Measurements from ENCODE around the gene ARL15. TPM values are rescaled to one million over a fixed set of nuclear protein-coding genes. Genes with fewer than 3 reads are reported as not detected.

ARL15 gene
- polyA plus RNA-seq, 1 of the 3 experiments (the other 2 are of a cell fraction): 6.4 TPM

DNA sequence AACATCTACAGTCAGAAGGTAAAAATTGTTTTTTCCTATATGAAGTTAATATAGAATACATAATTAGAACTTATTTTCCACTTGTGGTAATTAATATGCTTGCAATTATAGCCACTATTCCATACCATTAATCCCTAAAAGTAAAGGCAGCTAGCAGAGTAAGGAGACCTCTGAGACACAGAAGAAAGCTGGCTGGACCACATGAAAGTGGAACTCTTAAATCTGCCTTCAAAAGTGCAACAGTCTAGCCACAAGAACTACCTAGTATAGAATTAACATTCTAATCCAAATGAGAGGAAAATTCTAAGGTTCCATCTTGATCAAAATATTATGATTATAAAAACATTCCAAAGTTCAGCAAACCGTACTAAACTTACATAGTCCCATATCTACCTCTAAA lies 37.6 kb downstream of the ARL15 start:
- no peak overlapping the region for H2AFZ ChIP-seq (ENCODE audit: low read depth)
- H3K9me3 ChIP-seq: no peaks in the 10 kb centered on the region
- 84% methylated on average over 1 of the region's 1 CpG for WGBS (ENCODE audit: low lambda C conversion rate)
- DNase-seq: no peak
- no peaks in the 10 kb centered on the region; the same call in 1 of the 2 replicates for H3K79me2 ChIP-seq (ENCODE audit: insufficient read depth)
- H3K4me2 ChIP-seq: no peak overlapping the region
- no peak overlapping the region for H3K9ac ChIP-seq
- H3K36me3 ChIP-seq (replicated peaks in 1 of 2; ENCODE audit: control insufficient read depth in 1 of 2, insufficient read depth in 2 of 2, low read length in 1 of 2): no peaks in the 10 kb centered on the region
- ChIA-PET CTCF (no interaction called here), POLR2A (no interaction called here)
- H3K4me3 ChIP-seq (ENCODE audit: low read depth in 2 of 2, low read length in 1 of 2): no peak overlapping the region
- H4K20me1 ChIP-seq (ENCODE audit: insufficient read depth): no peaks in the 10 kb centered on the region
- TF ChIP-seq, protein P1, sequence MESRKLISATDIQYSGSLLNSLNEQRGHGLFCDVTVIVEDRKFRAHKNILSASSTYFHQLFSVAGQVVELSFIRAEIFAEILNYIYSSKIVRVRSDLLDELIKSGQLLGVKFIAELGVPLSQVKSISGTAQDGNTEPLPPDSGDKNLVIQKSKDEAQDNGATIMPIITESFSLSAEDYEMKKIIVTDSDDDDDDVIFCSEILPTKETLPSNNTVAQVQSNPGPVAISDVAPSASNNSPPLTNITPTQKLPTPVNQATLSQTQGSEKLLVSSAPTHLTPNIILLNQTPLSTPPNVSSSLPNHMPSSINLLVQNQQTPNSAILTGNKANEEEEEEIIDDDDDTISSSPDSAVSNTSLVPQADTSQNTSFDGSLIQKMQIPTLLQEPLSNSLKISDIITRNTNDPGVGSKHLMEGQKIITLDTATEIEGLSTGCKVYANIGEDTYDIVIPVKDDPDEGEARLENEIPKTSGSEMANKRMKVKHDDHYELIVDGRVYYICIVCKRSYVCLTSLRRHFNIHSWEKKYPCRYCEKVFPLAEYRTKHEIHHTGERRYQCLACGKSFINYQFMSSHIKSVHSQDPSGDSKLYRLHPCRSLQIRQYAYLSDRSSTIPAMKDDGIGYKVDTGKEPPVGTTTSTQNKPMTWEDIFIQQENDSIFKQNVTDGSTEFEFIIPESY (IDR thresholded peaks at IDR 0.05; ENCODE audit: borderline replicate concordance, low read depth): no peak
- TF ChIP-seq EP300 (IDR thresholded peaks at IDR 0.05; ENCODE audit: borderline replicate concordance in 1 of 2, low read depth in 1 of 2, low read length in 1 of 2) (no peak), EZH2phosphoT487 (IDR thresholded peaks at IDR 0.05; ENCODE audit: borderline replicate concordance, low read depth) (no peak), POLR2AphosphoS5 (IDR thresholded peaks at IDR 0.05; ENCODE audit: low read depth, low read length) (no peak)
- TF ChIP-seq, protein P2, sequence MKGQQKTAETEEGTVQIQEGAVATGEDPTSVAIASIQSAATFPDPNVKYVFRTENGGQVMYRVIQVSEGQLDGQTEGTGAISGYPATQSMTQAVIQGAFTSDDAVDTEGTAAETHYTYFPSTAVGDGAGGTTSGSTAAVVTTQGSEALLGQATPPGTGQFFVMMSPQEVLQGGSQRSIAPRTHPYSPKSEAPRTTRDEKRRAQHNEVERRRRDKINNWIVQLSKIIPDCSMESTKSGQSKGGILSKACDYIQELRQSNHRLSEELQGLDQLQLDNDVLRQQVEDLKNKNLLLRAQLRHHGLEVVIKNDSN (IDR thresholded peaks at IDR 0.05; ENCODE audit: borderline replicate concordance, low read depth): no peak
- no peak overlapping the region for H3K27ac ChIP-seq (ENCODE audit: low read depth in 2 of 2, low read length in 1 of 2)
- H3K4me1 ChIP-seq (ENCODE audit: control insufficient read depth in 1 of 2, insufficient read depth in 2 of 2, low read depth in 1 of 2, low read length in 1 of 2): no peaks in the 10 kb centered on the region
- no peaks in the 10 kb centered on the region for H3K27me3 ChIP-seq (ENCODE audit: insufficient read depth)
- no peaks in the 10 kb centered on the region for H3F3A ChIP-seq (replicated peaks; ENCODE audit: insufficient read depth)
- H3K9me2 ChIP-seq: no peaks in the 10 kb centered on the region

DNA sequence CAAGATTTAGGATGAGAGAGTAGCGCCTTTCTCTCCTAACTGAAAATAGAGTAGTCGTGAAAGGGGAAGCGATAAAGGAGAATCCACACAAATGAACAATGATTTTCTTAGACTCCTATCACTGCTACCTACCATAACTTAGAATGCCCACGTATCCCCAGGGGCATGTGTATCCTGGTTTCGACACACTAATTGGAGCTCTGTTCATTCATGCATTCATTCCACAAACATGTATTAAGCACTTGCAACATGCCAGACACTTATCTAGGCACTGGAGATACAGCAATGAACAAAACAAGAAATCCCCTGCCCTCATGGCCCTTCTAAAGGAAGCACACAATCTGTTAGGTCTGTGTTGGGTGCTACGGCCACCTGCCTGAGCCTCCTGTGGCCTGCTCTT lies 40.0 kb downstream of the ARL15 start:
- no peak overlapping the region for H3K4me3 ChIP-seq (ENCODE audit: low read depth in 2 of 2, low read length in 1 of 2)
- H3K9me3 ChIP-seq: no peaks in the 10 kb centered on the region
- 78% methylated on average over 6 of the region's 6 CpGs for WGBS (ENCODE audit: low lambda C conversion rate)
- no peaks in the 10 kb centered on the region for H4K20me1 ChIP-seq (ENCODE audit: insufficient read depth)
- TF ChIP-seq, protein P3, sequence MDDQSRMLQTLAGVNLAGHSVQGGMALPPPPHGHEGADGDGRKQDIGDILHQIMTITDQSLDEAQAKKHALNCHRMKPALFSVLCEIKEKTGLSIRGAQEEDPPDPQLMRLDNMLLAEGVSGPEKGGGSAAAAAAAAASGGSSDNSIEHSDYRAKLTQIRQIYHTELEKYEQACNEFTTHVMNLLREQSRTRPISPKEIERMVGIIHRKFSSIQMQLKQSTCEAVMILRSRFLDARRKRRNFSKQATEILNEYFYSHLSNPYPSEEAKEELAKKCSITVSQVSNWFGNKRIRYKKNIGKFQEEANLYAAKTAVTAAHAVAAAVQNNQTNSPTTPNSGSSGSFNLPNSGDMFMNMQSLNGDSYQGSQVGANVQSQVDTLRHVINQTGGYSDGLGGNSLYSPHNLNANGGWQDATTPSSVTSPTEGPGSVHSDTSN (IDR thresholded peaks at IDR 0.05): no peak
- TF ChIP-seq MXI1 (IDR thresholded peaks at IDR 0.05; ENCODE audit: low read depth, low read length) (no peak), MEF2A (IDR thresholded peaks at IDR 0.05; ENCODE audit: borderline replicate concordance, low read depth) (no peak), TEAD4 (IDR thresholded peaks at IDR 0.05; ENCODE audit: borderline replicate concordance, insufficient read depth) (no peak), TAF1 (IDR thresholded peaks at IDR 0.05; ENCODE audit: borderline replicate concordance, low read depth, low read length) (no peak), EP300 (IDR thresholded peaks at IDR 0.05; ENCODE audit: borderline replicate concordance in 1 of 2, low read depth in 1 of 2, low read length in 1 of 2) (no peak), ELF1 (IDR thresholded peaks at IDR 0.05) (no peak), RXRA (IDR thresholded peaks at IDR 0.05; ENCODE audit: borderline replicate concordance, low read depth) (no peak), NFIC (IDR thresholded peaks at IDR 0.05; ENCODE audit: borderline replicate concordance) (no peak)
- TF ChIP-seq, protein P4, sequence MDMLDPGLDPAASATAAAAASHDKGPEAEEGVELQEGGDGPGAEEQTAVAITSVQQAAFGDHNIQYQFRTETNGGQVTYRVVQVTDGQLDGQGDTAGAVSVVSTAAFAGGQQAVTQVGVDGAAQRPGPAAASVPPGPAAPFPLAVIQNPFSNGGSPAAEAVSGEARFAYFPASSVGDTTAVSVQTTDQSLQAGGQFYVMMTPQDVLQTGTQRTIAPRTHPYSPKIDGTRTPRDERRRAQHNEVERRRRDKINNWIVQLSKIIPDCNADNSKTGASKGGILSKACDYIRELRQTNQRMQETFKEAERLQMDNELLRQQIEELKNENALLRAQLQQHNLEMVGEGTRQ (IDR thresholded peaks at IDR 0.05; ENCODE audit: borderline replicate concordance, low read depth, low read length): no peak
- H3K27me3 ChIP-seq (ENCODE audit: insufficient read depth): no peaks in the 10 kb centered on the region
- H3K9ac ChIP-seq: no peak overlapping the region
- H3K79me2 ChIP-seq (ENCODE audit: insufficient read depth): no peaks in the 10 kb centered on the region; the same call in 1 of the 2 replicates
- H3K36me3 ChIP-seq (replicated peaks in 1 of 2; ENCODE audit: control insufficient read depth in 1 of 2, insufficient read depth in 2 of 2, low read length in 1 of 2): no peaks in the 10 kb centered on the region
- H3K27ac ChIP-seq (ENCODE audit: low read depth in 2 of 2, low read length in 1 of 2): no peak overlapping the region
- no peaks in the 10 kb centered on the region for H3F3A ChIP-seq (replicated peaks; ENCODE audit: insufficient read depth)
- DNase-seq: no peak
- no peak overlapping the region for H3K4me2 ChIP-seq
- H2AFZ ChIP-seq (ENCODE audit: low read depth): no peak overlapping the region
- no peaks in the 10 kb centered on the region for H3K9me2 ChIP-seq
- ChIA-PET POLR2A (no interaction called here), CTCF (no interaction called here)
- no peaks in the 10 kb centered on the region for H3K4me1 ChIP-seq (ENCODE audit: control insufficient read depth in 1 of 2, insufficient read depth in 2 of 2, low read depth in 1 of 2, low read length in 1 of 2)

Measured in SK-N-SH (cell line).